A673 (cell line): Measurements from ENCODE around the gene KISS1. TPM values are rescaled to one million over a fixed set of nuclear protein-coding genes. Genes with fewer than 3 reads are reported as not detected.

Source experiments
- BruUV-seq: library from RNA; stranded (reverse); fragments of 400-500 nt; replicated peaks from 2 replicates; lab custom pipeline; 2021; lab: Mats Ljungman, UMichigan
- CTCF ChIA-PET: fragments of 300-600 bp; sonication (Branson Sonifier 250); formaldehyde crosslinking; loops from one replicate; lab custom pipeline; 2022; ENCODE audit warnings: antibody characterized with exemption; lab: Charles Lee
- POLR2A ChIA-PET: fragments of 300-600 bp; sonication (Branson Sonifier 250); formaldehyde crosslinking; loops from one replicate; lab custom pipeline; 2022; ENCODE audit warnings: antibody characterized with exemption; ENCODE audit not compliant: low non-redundant PET; lab: Charles Lee
- DNase-seq: peaks from one replicate; pipeline ENCODE4 v3.0.0-alpha.2; 2015; ENCODE audit warnings: low spot score
- H3K27ac ChIP-seq: fragments of 200-600 bp; sonication (generic); 2 replicates; pipeline ENCODE4 v1.5.1; 2016; ENCODE audit warnings: mixed run types, low read depth, mild to moderate bottlenecking, mixed read lengths, antibody characterized with exemption, low read length; ENCODE audit not compliant: poor library complexity, severe bottlenecking
- H3K27me3 ChIP-seq: fragments of 200-600 bp; sonication (generic); replicated peaks from 2 replicates; pipeline ENCODE4 v1.6.1; 2017; ENCODE audit warnings: mixed run types, low read depth, mild to moderate bottlenecking, mixed read lengths, antibody characterized with exemption, low read length; ENCODE audit not compliant: insufficient read depth, poor library complexity
- H3K36me3 ChIP-seq: fragments of 200-600 bp; sonication (generic); 2 replicates; pipeline ENCODE4 v1.6.1; 2016; ENCODE audit warnings: mixed run types, mild to moderate bottlenecking, mixed read lengths, antibody characterized with exemption, low read length; ENCODE audit not compliant: insufficient read depth, poor library complexity, severe bottlenecking
- H3K4me1 ChIP-seq: fragments of 200-600 bp; sonication (generic); 2 replicates; pipeline ENCODE4 v1.6.1; 2017; ENCODE audit warnings: mixed run types, mild to moderate bottlenecking, mixed read lengths, antibody characterized with exemption, low read length; ENCODE audit not compliant: insufficient read depth, poor library complexity, severe bottlenecking
- H3K4me3 ChIP-seq: fragments of 200-600 bp; sonication (generic); 2 replicates; pipeline ENCODE4 v1.5.1; 2016; ENCODE audit warnings: low read depth, mixed run types, mild to moderate bottlenecking, mixed read lengths, low read length; ENCODE audit not compliant: poor library complexity, severe bottlenecking
- H3K9me3 ChIP-seq: fragments of 200-600 bp; sonication (generic); 2 replicates; pipeline ENCODE4 v1.6.1; 2016; ENCODE audit warnings: mixed run types, low read depth, mild to moderate bottlenecking, mixed read lengths, antibody characterized with exemption, low read length; ENCODE audit not compliant: poor library complexity, severe bottlenecking
- EZH2 ChIP-seq: fragments of 200-600 bp; sonication (generic); IDR thresholded peaks from 2 replicates; pipeline ENCODE4 v1.6.1; 2017; ENCODE audit warnings: borderline replicate concordance, low read depth, mild to moderate bottlenecking, mixed read lengths, antibody characterized with exemption, low read length; ENCODE audit not compliant: poor library complexity, severe bottlenecking
- intact Hi-C: fragments of 100-400 bp; cut with micrococcal nuclease; formaldehyde crosslinking; loops from one replicate; pipeline ENCODE4 v1.10.0; 2022; ENCODE audit not compliant: unreplicated experiment
- total RNA-seq: library from RNA; stranded (reverse); gene quantifications from 2 replicates; pipeline ENCODE4 v1.2.3, GENCODE V29; 2021
- TF ChIP-seq, protein P1 (sequence below): fragments of 300-800, 200-600 bp; sonication (generic); conservative IDR thresholded peaks from 2 replicates; pipeline ENCODE4 v1.5.1; 2017; ENCODE audit warnings: low read depth, mild to moderate bottlenecking, antibody characterized with exemption, low read length, moderate library complexity, mixed read lengths

KISS1 gene
- total RNA-seq, 1 experiment from 2014 or later, result not detected

DNA sequence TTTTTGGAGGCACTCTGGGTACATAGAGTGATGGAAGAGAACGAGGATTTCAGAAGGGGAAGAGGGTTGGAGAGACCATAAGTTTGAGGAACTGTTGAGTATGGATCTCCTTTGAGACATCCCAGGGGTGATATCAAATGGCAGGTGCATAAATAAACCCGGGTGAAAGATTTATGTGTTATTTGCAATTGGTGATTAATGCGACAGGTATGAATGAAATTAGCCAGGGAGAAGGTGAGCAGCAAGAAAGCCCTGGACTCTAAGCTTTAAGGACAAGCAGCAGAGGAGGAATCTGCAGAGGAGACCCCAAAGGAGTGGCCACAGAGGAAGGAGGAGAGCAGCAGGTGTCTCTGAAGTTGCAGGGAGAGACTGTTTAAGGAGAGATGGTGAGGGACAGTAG is 21.3 kb downstream of the KISS1 start:
- TF ChIP-seq EZH2, result no peak
- TF ChIP-seq, protein P1, sequence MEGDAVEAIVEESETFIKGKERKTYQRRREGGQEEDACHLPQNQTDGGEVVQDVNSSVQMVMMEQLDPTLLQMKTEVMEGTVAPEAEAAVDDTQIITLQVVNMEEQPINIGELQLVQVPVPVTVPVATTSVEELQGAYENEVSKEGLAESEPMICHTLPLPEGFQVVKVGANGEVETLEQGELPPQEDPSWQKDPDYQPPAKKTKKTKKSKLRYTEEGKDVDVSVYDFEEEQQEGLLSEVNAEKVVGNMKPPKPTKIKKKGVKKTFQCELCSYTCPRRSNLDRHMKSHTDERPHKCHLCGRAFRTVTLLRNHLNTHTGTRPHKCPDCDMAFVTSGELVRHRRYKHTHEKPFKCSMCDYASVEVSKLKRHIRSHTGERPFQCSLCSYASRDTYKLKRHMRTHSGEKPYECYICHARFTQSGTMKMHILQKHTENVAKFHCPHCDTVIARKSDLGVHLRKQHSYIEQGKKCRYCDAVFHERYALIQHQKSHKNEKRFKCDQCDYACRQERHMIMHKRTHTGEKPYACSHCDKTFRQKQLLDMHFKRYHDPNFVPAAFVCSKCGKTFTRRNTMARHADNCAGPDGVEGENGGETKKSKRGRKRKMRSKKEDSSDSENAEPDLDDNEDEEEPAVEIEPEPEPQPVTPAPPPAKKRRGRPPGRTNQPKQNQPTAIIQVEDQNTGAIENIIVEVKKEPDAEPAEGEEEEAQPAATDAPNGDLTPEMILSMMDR, result no peak
- H3K27ac ChIP-seq, result no peak overlapping the region
- no peak for DNase-seq
- POLR2A ChIA-PET, result no interaction called here
- no peaks in the 10 kb centered on the region for H3K9me3 ChIP-seq
- no peaks in the 10 kb centered on the region for H3K36me3 ChIP-seq
- H3K4me1 ChIP-seq, result no peaks in the 10 kb centered on the region
- no peak overlapping the region for H3K4me3 ChIP-seq
- BruUV-seq, result no TSS peak
- intact Hi-C loops, result no loop called here
- CTCF ChIA-PET, result no interaction called here
- H3K27me3 ChIP-seq, result peaks cover 14% of the 10 kb centered on the region

GRCh38 chr1:204172404-204173029 is 23.8 kb downstream of the KISS1 start:
- Histone ChIP-seq H3K4me1 (no peaks in the 10 kb centered on the region), H3K27me3 (peaks cover 6% of the 10 kb centered on the region), H3K27ac (no peak overlapping the region), H3K36me3 (no peaks in the 10 kb centered on the region), H3K4me3 (no peak overlapping the region), H3K9me3 (peaks cover 13% of the 10 kb centered on the region)
- DNase-seq, result no peak
- POLR2A ChIA-PET, result no interaction called here
- CTCF ChIA-PET, result interaction anchor here (0.6 to 1.0 kb wide), 2 partner anchors 10 to 301 kb away, joined by 3 read pairs; no protein-coding TSS in a partner anchor
- no TSS peak for BruUV-seq
- intact Hi-C loops, result no loop called here
- TF ChIP-seq, protein P1, result no peak
- no peak for TF ChIP-seq EZH2

GRCh38 chr1:204171751-204172178 is 24.5 kb downstream of the KISS1 start:
- Histone ChIP-seq H3K4me3 (no peak overlapping the region), H3K9me3 (peaks cover 13% of the 10 kb centered on the region), H3K36me3 (no peaks in the 10 kb centered on the region), H3K27ac (no peak overlapping the region), H3K27me3 (peaks cover 5% of the 10 kb centered on the region), H3K4me1 (no peaks in the 10 kb centered on the region)
- ChIA-PET POLR2A (no interaction called here), CTCF (interaction anchor here (1.0 kb wide), 1 partner anchor 9 kb away, joined by 3 read pairs; no protein-coding TSS in a partner anchor)
- intact Hi-C loops, result no loop called here
- BruUV-seq, result no TSS peak
- no peak for TF ChIP-seq EZH2
- TF ChIP-seq, protein P1, result no peak
- DNase-seq, result no peak
